ENCODE results near the gene AKAP13.

Gene AKAP13

GRCh38 chr15:85624291-85624801 is 243.9 kb downstream of the AKAP13 start:
- TF ChIP-seq, protein P1, sequence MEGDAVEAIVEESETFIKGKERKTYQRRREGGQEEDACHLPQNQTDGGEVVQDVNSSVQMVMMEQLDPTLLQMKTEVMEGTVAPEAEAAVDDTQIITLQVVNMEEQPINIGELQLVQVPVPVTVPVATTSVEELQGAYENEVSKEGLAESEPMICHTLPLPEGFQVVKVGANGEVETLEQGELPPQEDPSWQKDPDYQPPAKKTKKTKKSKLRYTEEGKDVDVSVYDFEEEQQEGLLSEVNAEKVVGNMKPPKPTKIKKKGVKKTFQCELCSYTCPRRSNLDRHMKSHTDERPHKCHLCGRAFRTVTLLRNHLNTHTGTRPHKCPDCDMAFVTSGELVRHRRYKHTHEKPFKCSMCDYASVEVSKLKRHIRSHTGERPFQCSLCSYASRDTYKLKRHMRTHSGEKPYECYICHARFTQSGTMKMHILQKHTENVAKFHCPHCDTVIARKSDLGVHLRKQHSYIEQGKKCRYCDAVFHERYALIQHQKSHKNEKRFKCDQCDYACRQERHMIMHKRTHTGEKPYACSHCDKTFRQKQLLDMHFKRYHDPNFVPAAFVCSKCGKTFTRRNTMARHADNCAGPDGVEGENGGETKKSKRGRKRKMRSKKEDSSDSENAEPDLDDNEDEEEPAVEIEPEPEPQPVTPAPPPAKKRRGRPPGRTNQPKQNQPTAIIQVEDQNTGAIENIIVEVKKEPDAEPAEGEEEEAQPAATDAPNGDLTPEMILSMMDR (IDR thresholded peaks at IDR 0.05; ENCODE audit: extremely low read depth, missing control alignments) = no peak
- DNase-seq (ENCODE audit: low spot score) = no peak

DNA sequence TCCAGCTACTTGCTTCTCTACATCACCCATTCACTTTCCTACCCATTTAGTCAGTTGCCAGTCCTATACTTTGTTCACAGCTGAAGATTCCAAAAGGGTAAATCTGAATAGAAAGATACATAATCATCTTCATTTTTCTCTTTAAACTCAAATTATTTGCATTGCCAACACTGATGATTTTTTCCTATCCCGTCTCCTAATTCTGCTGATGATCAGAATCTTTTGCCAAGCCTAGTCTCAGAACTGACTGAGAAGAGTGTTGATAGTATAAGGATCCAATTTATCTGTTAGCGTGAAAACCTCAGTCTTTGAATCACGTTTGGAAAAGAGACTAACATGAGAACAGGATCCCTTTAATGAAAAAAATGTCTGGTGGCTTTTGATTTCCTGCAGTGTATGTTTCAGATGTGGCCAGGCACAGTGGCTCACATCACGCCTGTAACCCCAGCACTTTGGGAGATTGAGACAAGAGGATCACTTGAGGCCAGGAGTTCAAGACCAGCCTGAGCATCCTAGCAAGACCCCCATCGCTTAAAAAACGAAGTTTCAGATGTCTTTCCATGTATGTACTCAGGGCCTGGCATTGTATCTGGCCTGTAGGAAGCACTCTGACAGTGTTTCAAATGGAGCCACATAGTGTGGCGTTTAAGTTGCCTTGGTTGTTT is 244.9 kb downstream of the AKAP13 start:
- TF ChIP-seq, protein P1 (IDR thresholded peaks at IDR 0.05; ENCODE audit: extremely low read depth, missing control alignments) = no peak
- DNase-seq (ENCODE audit: low spot score) = no peak

- TF ChIP-seq, protein P1 (IDR thresholded peaks at IDR 0.05; ENCODE audit: extremely low read depth, missing control alignments) = no peak
- peak; percentile 31 for DNase-seq (ENCODE audit: low spot score)
Measured at GRCh38 chr15:85625856-85626255, 245.5 kb downstream of the AKAP13 start.

GRCh38 chr15:85627213-85627935 is 247.0 kb downstream of the AKAP13 start:
- DNase-seq (ENCODE audit: low spot score) = no peak
- TF ChIP-seq, protein P1 (IDR thresholded peaks at IDR 0.05; ENCODE audit: extremely low read depth, missing control alignments) = no peak

GRCh38 chr15:85630311-85630710 is 249.9 kb downstream of the AKAP13 start:
- DNase-seq (ENCODE audit: low spot score) = no peak
- TF ChIP-seq, protein P1 (IDR thresholded peaks at IDR 0.05; ENCODE audit: extremely low read depth, missing control alignments) = no peak

DNA sequence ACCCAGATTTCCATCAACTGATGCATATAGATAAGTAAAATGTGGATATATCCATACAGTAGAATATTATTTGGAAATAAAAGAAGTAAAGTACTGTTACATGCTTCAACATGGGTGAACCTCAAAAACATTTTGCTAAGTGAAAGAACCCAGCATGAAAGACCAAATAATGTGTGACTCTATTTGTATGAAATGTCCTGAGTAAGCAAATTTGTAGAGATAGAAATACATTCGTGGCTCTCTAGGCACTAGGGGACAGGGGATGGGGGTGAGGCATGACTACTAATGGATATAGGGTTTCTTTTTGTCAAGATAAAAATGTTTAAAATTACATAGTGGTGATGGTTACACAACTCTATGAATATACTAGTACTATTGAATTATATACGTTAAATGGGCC is 250.6 kb downstream of the AKAP13 start:
- TF ChIP-seq, protein P1 (IDR thresholded peaks at IDR 0.05; ENCODE audit: extremely low read depth, missing control alignments) = no peak

DNA sequence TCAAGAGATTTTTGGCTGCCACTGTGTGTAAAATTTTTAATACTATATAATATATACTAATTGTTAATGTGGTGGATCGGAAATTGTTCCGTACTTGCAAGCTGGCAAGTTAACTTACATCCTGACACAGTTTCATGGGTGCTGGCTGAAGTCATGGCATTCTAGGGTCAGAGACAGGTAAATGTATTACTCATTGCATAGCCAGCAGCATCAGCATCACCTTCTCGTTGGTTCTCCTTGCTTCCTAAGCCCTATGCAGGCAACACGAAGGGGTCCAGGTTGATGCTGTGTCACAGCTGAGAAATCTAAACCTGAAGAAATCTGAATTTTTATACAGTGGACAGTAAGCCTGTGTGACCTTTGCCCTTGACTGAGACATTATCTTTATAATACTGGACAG is 251.6 kb downstream of the AKAP13 start:
- no peak for DNase-seq (ENCODE audit: low spot score)
- TF ChIP-seq, protein P1 (IDR thresholded peaks at IDR 0.05; ENCODE audit: extremely low read depth, missing control alignments) = no peak

More for the DNA sequence above, 250.6 kb downstream of the AKAP13 start:
- no peak for DNase-seq (ENCODE audit: low spot score)
